ENCODE results near the gene RPUSD4.
A peak's percentile ranks its signal among the peaks of the same experiment; 100 is the strongest.

The RPUSD4 gene

DNA sequence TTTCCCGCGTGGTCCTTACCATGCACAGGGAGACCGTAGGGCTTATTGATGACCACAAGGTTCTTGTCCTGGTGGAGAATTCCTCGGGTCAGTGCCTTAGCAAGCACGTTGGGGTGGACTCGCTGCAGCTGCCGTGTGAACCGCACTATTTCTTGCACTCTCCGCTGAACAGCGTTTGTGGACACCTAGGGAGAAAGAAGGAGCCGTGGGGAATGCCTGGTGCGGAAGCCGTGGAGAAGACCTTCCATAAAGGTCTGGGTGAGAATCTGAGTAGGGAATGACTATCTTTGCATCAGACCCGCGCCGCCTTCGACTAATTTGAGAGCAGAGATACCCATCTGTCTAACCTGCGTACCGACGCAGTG is 597 bp downstream of the RPUSD4 start:
- DNase-seq: no peak

- no peak for DNase-seq
Measured at GRCh38 chr11:126207896-126208295, 3.6 kb downstream of the RPUSD4 start.

DNA sequence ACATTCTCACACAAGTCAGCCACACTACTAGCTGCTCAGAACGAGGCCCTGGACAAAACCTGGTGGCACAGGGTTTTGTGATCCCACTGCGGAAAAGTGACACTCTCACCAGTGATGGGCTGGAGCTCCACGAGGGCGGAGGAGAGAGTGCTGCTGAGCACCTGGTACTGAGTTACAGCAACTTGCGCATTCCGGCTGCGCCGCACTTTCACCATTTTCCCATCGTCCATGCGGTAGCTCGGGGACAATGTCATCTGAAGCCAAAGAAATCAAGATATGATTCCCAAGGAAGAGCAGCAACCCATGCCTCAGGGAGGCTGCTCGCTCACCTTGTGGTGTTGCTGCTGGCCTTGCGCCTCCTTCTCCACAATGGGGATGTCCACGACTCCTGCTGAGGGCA is 6.1 kb downstream of the RPUSD4 start:
- DNase-seq: no peak

DNA sequence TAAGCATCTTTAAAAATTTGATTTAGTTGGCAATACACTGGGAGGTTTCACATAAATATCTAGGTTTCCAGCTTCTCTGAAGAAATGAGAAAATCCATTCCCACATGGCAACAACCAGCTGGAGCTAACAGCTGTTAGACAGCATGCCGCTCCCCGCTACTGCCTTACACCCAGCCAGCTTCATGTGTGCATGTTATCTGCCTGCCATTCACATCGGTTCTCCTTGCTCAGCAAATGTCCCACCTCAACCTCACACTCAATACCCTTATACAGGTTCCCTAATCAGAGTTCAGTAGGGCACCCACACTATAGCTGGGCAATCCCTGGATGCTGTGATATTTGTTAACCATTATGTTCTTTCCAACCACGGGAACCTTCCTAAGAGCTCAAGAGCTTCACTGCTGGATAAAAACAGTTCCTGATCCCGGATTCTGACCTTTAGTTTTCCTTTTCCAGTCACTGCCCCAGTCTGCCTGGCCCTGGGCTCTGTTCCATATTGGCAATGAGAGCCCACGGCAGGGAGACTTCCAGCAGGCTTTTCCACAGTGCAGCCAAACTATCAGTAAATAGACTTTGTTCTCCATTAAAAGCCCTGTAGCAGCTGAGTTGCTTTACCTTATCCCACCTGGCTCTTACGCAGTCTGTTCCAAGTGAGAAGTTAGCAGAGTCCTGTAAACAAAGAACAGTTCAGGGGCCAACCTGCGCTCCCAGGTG is 8.6 kb downstream of the RPUSD4 start:
- no peak for DNase-seq

- no peak for DNase-seq
Measured at GRCh38 chr11:126198648-126199047, 12.8 kb downstream of the RPUSD4 start.

GRCh38 chr11:126197277-126197939 is 14.0 kb downstream of the RPUSD4 start:
- DNase-seq: no peak

GRCh38 chr11:126195119-126195518 is 16.3 kb downstream of the RPUSD4 start:
- no peak for DNase-seq

GRCh38 chr11:126194121-126194543 is 17.3 kb downstream of the RPUSD4 start:
- DNase-seq: peak; percentile 52

- DNase-seq: no peak
Measured at GRCh38 chr11:126193038-126193478, 18.4 kb downstream of the RPUSD4 start.

GRCh38 chr11:126192361-126192760 is 19.1 kb downstream of the RPUSD4 start:
- no peak for DNase-seq

GRCh38 chr11:126191379-126192073 is 19.9 kb downstream of the RPUSD4 start:
- no peak for DNase-seq

- no peak for DNase-seq
Measured at GRCh38 chr11:126190792-126191191, 20.7 kb downstream of the RPUSD4 start.

GRCh38 chr11:126189109-126189929 is 22.1 kb downstream of the RPUSD4 start:
- DNase-seq: no peak

- DNase-seq: no peak
Measured at GRCh38 chr11:126188332-126189108, 22.9 kb downstream of the RPUSD4 start.

DNA sequence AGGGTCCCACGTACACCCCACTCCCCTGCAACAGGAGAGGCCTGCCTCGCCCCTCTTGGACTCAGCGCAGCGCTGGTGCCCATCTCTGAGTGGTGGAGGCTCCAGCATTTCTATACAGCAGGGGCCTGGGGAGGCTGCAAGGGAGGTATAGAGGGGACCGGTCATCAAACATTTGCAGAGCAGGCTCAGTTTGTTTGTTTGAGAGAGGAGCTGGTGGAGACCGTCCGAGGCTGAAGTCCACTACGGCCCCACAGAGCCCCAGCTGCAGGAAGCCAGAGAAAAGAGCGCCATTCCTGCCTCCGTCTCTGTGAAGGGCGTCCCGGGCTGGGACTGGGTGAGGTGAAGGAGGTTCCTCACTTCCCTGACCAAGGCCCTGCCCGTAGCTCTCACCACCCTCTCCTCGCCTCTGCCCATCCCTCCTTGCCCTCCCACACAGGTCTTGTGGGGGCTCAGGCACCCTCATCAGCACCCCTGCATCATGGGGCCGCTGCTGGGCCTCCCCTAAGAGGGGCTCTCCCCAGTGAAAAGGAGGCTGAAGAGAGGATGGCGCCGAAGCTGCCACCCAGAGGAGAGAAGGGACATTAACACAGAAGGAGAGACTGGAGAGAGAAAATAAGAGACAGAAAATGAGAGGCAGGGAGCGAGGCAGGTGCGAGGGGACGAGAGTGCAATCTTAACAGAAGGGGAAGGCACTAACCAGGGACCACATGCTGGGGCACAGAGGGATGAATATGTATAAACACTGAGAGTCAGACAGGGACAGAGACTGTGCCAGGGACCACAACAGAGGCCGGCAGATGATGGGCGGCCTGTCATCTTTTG is 24.5 kb downstream of the RPUSD4 start:
- DNase-seq: no peak

GRCh38 chr11:126186025-126186698 is 25.3 kb downstream of the RPUSD4 start:
- DNase-seq: no peak

DNA sequence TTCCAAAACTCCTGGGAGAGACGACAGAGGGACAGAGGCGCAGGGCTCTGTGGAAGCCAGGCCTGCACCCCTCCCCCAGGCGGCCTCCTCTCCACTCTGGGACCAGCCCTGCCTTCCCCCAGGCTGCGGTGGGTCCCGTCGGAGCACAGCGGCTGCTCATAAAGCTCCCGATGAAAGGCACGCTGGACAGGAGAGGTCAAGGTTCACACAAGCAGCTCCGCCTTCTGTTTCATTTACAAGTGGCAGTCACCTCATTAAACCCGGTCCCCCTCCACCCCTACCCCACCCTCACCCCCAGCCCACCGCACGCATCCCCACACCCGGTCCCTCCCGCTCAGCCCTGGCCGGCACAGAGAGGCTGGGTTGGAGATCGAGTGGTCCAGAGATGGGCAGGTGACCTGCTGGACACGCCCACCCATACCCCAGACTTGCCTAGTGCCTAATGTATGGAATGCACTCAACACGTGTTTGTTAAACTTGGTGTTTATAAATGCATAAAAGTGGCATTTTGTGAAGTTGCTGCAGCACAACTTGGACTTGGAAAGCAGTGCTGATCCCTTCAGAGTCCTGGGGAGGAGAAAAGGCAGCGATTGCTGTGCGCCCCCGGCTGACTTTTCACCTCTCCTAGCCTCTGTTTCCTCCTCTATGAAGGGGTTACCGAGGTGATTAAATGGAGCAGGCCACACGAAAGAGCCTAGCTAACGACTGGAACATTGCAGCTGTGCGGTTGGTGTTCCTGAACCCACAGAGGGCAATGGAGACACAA is 26.0 kb downstream of the RPUSD4 start:
- DNase-seq: no peak

DNA sequence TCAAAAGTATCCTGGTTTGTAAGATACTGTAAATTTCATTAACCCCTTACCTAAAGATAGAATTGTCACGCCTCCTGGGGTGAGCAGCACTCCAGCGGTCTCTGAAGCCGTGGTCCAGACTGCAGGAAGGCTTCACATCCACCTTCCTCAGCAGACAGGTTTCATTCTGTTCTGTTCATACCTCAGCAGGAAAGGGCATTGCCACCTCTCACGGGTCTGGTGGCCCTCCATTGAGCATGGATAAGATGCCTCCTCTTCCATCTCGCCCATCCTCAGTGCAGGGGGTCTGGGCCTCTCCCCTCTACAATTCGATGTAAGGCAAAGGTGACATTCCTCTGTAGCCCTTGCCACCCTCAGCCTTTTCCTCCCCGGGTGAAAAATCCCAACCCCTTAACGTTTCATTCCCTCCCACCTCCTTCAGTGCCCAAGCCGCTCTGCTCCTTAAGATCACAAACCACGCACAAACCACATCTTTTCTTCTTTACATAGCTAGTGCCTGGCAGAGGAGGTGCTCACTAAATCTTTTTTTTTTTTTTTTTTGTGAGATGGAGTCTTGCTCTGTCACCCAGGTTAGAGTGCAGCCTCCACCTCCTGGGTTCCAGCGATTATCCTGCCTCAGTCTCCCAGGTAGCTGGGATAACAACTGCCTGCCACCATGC is 28.5 kb downstream of the RPUSD4 start:
- no peak for DNase-seq

Measured in CD4-positive, alpha-beta T cell treated with Interleukin-6 for 4 hours (primary cell).